K562 (cell line): Measurements from ENCODE around the gene RABGAP1L. TPM values are rescaled to one million over a fixed set of nuclear protein-coding genes. Genes with fewer than 3 reads are reported as not detected.

ENCODE experiments used
- ARID1B ChIP-seq: fragments of 450-650 bp; IDR thresholded peaks from 2 replicates; pipeline ENCODE4 v1.6.1; 2016; ENCODE audit warnings: antibody characterized with exemption, mild to moderate bottlenecking, inconsistent platforms
- DPF2 ChIP-seq: fragments of 450-650 bp; IDR thresholded peaks from 2 replicates; pipeline ENCODE4 v1.6.1; 2016
- E2F3 ChIP-seq: fragments of 250-450 bp; sonication (Bioruptor Pico); IDR thresholded peaks from 2 replicates; pipeline ENCODE4 v1.4.0; 2020; ENCODE audit warnings: mild to moderate bottlenecking
- EGR1 ChIP-seq: fragments of 450-650 bp; conservative IDR thresholded peaks from 2 replicates; pipeline ENCODE4 v1.6.1; 2017; ENCODE audit warnings: mild to moderate bottlenecking
- ILF3 ChIP-seq: fragments of 450-650 bp; IDR thresholded peaks from 2 replicates; pipeline ENCODE4 v1.6.1; 2018; ENCODE audit warnings: antibody characterized with exemption, mild to moderate bottlenecking, moderate library complexity, borderline replicate concordance
- JUND ChIP-seq, 2 experiments: IDR thresholded peaks; 2 replicates in 1 of 2; 3 replicates in 1 of 2; pipeline ENCODE4 v1.6.1; 2011; ENCODE audit warnings: borderline replicate concordance in 2 of 2, low read depth in 2 of 2, low read length in 2 of 2, improper control_type of control experiment in 1 of 2, missing biosample characterization in 1 of 2, missing genetic modification characterization in 1 of 2, missing genetic modification reagents in 1 of 2
- KLF16 ChIP-seq: IDR thresholded peaks from 2 replicates; pipeline ENCODE4 v1.6.1; 2016; ENCODE audit warnings: antibody characterized with exemption
- L3MBTL2 ChIP-seq: fragments of 450-650 bp; IDR thresholded peaks from 2 replicates; pipeline ENCODE4 v1.6.1; 2016; ENCODE audit warnings: mild to moderate bottlenecking, moderate library complexity
- MAFG ChIP-seq: fragments of 450-650 bp; conservative IDR thresholded peaks from 2 replicates; pipeline ENCODE4 v1.6.1; 2016; ENCODE audit warnings: missing genetic modification characterization, missing compliant biosample characterization
- MAFK ChIP-seq: IDR thresholded peaks from 2 replicates; pipeline ENCODE4 v1.6.1; 2011; ENCODE audit warnings: low read length, improper control_type of control experiment
- NCOA1 ChIP-seq: fragments of 450-650 bp; IDR thresholded peaks from 2 replicates; pipeline ENCODE4 v1.6.1; 2016; ENCODE audit warnings: low read depth
- NR2C2 ChIP-seq, 2 experiments: fragments of 200-800 bp in 1 of 2; sonication (Bioruptor generic) in 1 of 2; sonication (generic) in 1 of 2; formaldehyde crosslinking in 1 of 2; IDR thresholded peaks; 2 replicates each; pipeline versions ENCODE4 v1.6.1 to v1.8.0; 2016 to 2022; ENCODE audit warnings: mild to moderate bottlenecking in 1 of 2, missing compliant biosample characterization in 1 of 2, missing genetic modification characterization in 1 of 2, missing genetic modification reagents in 1 of 2
- POLR2AphosphoS5 ChIP-seq: IDR thresholded peaks from 2 replicates; pipeline ENCODE4 v1.6.1; 2011; ENCODE audit warnings: mild to moderate bottlenecking, low read depth, low read length, moderate library complexity; ENCODE audit not compliant: control insufficient read depth, insufficient read depth
- RCOR1 ChIP-seq, 2 experiments: IDR thresholded peaks; 2 replicates each; pipeline ENCODE4 v1.6.1; 2012; ENCODE audit warnings: low read depth in 2 of 2, low read length in 2 of 2, borderline replicate concordance in 1 of 2, improper control_type of control experiment in 1 of 2
- TAL1 ChIP-seq: fragments of 450-650 bp; IDR thresholded peaks from 2 replicates; pipeline ENCODE4 v1.6.1; 2016; ENCODE audit warnings: mild to moderate bottlenecking
- TCF3 ChIP-seq: sonication (generic); formaldehyde crosslinking; IDR thresholded peaks from 2 replicates; pipeline ENCODE4 v1.4.0; 2020; ENCODE audit warnings: mild to moderate bottlenecking, missing genetic modification reagents
- TRIM28 ChIP-seq: fragments of 450-650 bp; IDR thresholded peaks from 2 replicates; pipeline ENCODE4 v1.6.1; 2017
- polyA plus RNA-seq, 8 experiments: library from polyadenylated mRNA; depleted of rRNA in 4 of 8; stranded (reverse) in 5 of 8; unstranded in 3 of 8; fragments of >200 nt; fragmentation: Nextera tagmentation in 2 of 8; fragmentation: Illumina TruSeq in 1 of 8; extraction: Ambion mirVana in 2 of 8; extraction: Trizol in 1 of 8; gene quantifications; 2 replicates each; pipeline versions ENCODE4 v1.2.1 to v1.2.3, GENCODE V29; 2011 to 2014; ENCODE audit warnings: inconsistent platforms in 1 of 8, missing spikeins in 1 of 8
- total RNA-seq, 7 experiments: library from RNA; depleted of rRNA in 6 of 7; stranded (reverse); fragments of >200 nt in 6 of 7; fragmentation: Illumina TruSeq in 2 of 7; extraction: Trizol in 2 of 7; gene quantifications; 2 replicates each; pipeline versions ENCODE4 v1.2.1 to v1.2.3, GENCODE V29; 2011 to 2021; ENCODE audit warnings: low replicate concordance in 1 of 7
- TF ChIP-seq, protein P1 (sequence below): fragments of 250-450 bp; sonication (Bioruptor Pico); IDR thresholded peaks from 2 replicates; pipeline ENCODE4 v1.5.0; 2020; ENCODE audit warnings: mild to moderate bottlenecking, borderline replicate concordance
- TF ChIP-seq, protein P2 (sequence below): sonication (generic); formaldehyde crosslinking; IDR thresholded peaks from 2 replicates; pipeline ENCODE4 v1.8.0; 2022; ENCODE audit warnings: missing genetic modification reagents, mild to moderate bottlenecking, borderline replicate concordance
- TF ChIP-seq, protein P3 (sequence below): fragments of 450-650 bp; IDR thresholded peaks from 2 replicates; pipeline ENCODE4 v1.6.1; 2016
- TF ChIP-seq, protein P4 (sequence below), 2 experiments: fragments of 450-650 bp; conservative IDR thresholded peaks; 2 replicates each; pipeline ENCODE4 v1.6.1; 2017; ENCODE audit warnings: mild to moderate bottlenecking in 2 of 2, moderate library complexity in 2 of 2

The RABGAP1L gene
- total and polyA plus RNA-seq, 9 of the 15 experiments (the other 6 are each of a cell fraction or from before 2014, with no cell fraction given): 16.5 to 44.9 (median 26.7) TPM

DNA sequence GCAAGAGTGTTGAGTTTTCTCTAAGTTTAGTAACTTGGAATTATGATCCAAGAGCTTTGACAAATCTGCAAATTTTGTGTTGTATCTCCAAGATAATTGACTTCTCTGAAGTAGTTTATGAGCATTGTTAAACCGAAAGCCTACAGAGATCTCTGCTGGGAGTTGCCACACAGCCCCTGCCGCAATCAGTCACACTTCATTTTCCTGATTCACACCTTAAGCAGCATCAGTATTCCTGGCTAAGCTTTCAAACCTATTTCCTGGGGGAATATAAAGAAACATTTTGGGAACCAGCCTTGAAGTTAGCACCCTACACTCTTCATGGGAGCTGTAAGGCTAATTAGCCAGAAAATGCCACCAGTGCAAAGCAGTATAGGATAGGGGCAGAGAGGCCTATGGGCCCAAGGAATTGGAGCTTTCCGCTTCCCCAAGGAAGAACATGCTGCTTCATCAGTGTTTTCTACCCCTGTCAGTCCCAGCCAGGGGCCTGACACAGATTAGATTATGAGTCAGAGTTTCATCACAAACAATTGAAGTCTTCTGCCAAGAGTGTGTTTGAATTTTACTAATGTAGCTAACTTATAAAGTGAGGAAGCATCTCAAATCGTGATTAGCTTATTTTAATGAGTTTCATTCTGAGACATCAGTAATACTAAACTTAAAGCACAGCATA, 817.3 kb downstream of the RABGAP1L start (continued):
- TF ChIP-seq, protein P1, sequence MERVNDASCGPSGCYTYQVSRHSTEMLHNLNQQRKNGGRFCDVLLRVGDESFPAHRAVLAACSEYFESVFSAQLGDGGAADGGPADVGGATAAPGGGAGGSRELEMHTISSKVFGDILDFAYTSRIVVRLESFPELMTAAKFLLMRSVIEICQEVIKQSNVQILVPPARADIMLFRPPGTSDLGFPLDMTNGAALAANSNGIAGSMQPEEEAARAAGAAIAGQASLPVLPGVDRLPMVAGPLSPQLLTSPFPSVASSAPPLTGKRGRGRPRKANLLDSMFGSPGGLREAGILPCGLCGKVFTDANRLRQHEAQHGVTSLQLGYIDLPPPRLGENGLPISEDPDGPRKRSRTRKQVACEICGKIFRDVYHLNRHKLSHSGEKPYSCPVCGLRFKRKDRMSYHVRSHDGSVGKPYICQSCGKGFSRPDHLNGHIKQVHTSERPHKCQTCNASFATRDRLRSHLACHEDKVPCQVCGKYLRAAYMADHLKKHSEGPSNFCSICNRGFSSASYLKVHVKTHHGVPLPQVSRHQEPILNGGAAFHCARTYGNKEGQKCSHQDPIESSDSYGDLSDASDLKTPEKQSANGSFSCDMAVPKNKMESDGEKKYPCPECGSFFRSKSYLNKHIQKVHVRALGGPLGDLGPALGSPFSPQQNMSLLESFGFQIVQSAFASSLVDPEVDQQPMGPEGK (CRISPR knock-in tag): no peak
- TF ChIP-seq KLF16: no peak
- TF ChIP-seq, protein P2, sequence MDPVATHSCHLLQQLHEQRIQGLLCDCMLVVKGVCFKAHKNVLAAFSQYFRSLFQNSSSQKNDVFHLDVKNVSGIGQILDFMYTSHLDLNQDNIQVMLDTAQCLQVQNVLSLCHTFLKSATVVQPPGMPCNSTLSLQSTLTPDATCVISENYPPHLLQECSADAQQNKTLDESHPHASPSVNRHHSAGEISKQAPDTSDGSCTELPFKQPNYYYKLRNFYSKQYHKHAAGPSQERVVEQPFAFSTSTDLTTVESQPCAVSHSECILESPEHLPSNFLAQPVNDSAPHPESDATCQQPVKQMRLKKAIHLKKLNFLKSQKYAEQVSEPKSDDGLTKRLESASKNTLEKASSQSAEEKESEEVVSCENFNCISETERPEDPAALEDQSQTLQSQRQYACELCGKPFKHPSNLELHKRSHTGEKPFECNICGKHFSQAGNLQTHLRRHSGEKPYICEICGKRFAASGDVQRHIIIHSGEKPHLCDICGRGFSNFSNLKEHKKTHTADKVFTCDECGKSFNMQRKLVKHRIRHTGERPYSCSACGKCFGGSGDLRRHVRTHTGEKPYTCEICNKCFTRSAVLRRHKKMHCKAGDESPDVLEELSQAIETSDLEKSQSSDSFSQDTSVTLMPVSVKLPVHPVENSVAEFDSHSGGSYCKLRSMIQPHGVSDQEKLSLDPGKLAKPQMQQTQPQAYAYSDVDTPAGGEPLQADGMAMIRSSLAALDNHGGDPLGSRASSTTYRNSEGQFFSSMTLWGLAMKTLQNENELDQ: no peak
- TF ChIP-seq, protein P3, sequence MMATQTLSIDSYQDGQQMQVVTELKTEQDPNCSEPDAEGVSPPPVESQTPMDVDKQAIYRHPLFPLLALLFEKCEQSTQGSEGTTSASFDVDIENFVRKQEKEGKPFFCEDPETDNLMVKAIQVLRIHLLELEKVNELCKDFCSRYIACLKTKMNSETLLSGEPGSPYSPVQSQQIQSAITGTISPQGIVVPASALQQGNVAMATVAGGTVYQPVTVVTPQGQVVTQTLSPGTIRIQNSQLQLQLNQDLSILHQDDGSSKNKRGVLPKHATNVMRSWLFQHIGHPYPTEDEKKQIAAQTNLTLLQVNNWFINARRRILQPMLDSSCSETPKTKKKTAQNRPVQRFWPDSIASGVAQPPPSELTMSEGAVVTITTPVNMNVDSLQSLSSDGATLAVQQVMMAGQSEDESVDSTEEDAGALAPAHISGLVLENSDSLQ: peak; percentile 76
- peak; percentile 65 for TF ChIP-seq ARID1B
- no peak for TF ChIP-seq TAL1
- TF ChIP-seq POLR2AphosphoS5: no peak
- peak; percentile 86 for TF ChIP-seq JUND (IDR thresholded peaks at IDR 0.05; ENCODE audit: borderline replicate concordance, low read depth, low read length)
- TF ChIP-seq JUND (tag; IDR thresholded peaks at IDR 0.05; ENCODE audit: borderline replicate concordance, low read depth, low read length): peak; percentile 75; the same call in 1 of the 3 replicates
- no peak for TF ChIP-seq ILF3
- TF ChIP-seq, protein P4, sequence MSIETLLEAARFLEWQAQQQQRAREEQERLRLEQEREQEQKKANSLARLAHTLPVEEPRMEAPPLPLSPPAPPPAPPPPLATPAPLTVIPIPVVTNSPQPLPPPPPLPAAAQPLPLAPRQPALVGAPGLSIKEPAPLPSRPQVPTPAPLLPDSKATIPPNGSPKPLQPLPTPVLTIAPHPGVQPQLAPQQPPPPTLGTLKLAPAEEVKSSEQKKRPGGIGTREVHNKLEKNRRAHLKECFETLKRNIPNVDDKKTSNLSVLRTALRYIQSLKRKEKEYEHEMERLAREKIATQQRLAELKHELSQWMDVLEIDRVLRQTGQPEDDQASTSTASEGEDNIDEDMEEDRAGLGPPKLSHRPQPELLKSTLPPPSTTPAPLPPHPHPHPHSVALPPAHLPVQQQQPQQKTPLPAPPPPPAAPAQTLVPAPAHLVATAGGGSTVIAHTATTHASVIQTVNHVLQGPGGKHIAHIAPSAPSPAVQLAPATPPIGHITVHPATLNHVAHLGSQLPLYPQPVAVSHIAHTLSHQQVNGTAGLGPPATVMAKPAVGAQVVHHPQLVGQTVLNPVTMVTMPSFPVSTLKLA (conservative IDR thresholded peaks at IDR 0.05): 0 out of 4 replicates have a peak, but pooled peaks of 1 of the 2 experiments have one; percentile 11
- peak; percentile 62 for TF ChIP-seq DPF2
- TF ChIP-seq E2F3: no peak
- TF ChIP-seq RCOR1 (IDR thresholded peaks at IDR 0.05; ENCODE audit: borderline replicate concordance in 1 of 2, low read depth in 2 of 2, low read length in 2 of 2): peak in 1 of 2 experiments; percentile 36; a peak in 1 of 4 replicates
- TF ChIP-seq NR2C2 (CRISPR knock-in tag; IDR thresholded peaks at IDR 0.05): no peak
- no peak for TF ChIP-seq NR2C2 (tag; IDR thresholded peaks at IDR 0.05)
- TF ChIP-seq L3MBTL2: 0 out of 2 replicates have a peak, but pooled peaks have one; percentile 8
- no peak for TF ChIP-seq TRIM28
- TF ChIP-seq NCOA1: no peak
- TF ChIP-seq MAFK: peak; percentile 19; the same call in 1 of the 2 replicates
- TF ChIP-seq TCF3 (CRISPR knock-in tag): peak; percentile 31; the same call in 1 of the 2 replicates
- TF ChIP-seq MAFG (tag): 0 out of 2 replicates have a peak, but pooled peaks have one; percentile 24
- TF ChIP-seq EGR1: no peak
